Stimulated activated CD4-positive, alpha-beta T cell treated with anti-CD3 and anti-CD28 coated beads, Interleukin-15, amount 100 ng/mL, for 1 hour (primary cell): ENCODE results near the gene MRTO4.
"Not testable (repeated sequence)": the region's sequence is repeated elsewhere in the genome, so short reads cannot be mapped to it uniquely, and the experiment has no call there.

ENCODE experiments used
- DNase-seq, 2 donors: peaks; one replicate each; pipeline ENCODE4 v3.0.0-alpha.2; 2020; ENCODE audit warnings: low read depth in 1 of 2, low spot score in 1 of 2

The MRTO4 gene

DNA sequence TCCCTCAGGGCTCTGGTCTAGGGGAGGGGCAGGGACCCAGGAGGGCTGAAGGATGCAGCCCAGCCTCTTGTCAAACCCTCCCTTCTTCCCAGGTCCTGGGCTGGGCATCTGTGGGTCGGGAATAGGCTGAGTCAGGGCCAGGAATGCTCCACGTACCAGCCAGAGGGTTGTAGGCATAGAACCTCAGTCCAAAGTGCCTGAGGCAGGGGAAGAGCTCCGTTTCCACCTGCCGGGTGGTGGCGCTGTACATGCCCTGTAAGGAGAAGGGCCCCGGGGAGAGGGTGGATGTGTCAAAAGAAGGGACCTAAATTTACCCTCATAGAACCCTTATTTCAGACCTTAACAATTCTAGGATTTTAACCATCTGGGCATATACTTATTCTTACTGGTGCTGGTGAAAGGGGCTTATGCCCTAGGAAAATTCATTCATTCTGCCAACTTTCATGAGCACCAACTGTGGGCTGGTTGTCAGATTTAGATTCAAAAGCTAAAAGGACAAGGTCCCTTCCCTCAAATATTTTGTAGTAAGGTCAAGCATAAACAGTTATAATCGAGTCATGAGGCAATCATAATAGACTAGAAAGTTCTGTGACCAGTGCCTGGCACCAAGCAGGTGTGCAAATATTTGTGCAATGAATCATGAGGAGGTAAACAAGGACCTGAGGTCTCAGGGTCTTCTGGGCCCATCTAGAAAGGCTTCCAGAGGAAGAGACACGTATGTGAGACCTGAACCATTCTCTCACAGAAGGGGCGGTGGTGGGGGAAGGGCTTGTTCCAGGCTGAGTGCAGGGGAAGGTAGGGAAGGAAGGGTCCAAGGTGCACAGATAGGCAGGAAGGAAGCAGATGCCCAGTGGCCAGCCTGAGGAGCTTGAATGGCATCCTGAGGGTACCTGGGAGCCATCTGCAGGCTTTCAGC is 18.1 kb downstream of the MRTO4 start:
- not testable (repeated sequence) for DNase-seq

DNA sequence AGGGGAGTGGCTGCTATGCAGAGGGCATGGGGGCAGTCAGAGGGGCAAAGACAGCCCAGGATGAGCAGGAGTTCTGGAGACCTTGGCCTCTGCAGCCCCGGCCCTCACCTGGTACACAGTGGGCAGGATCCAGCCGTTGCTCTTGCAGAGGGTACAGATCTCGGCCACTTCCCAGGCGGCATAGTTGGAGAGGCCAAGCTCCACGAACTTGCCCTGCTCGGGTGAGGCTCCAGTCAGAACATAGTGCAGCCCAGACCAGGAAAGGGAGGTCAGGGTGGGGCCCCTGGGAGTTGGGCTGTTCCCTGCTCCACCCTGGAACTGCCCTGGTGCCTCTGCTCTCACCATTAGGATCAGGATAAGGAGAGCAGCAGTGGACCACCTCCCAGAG is 18.7 kb downstream of the MRTO4 start:
- DNase-seq = not testable (repeated sequence)

DNA sequence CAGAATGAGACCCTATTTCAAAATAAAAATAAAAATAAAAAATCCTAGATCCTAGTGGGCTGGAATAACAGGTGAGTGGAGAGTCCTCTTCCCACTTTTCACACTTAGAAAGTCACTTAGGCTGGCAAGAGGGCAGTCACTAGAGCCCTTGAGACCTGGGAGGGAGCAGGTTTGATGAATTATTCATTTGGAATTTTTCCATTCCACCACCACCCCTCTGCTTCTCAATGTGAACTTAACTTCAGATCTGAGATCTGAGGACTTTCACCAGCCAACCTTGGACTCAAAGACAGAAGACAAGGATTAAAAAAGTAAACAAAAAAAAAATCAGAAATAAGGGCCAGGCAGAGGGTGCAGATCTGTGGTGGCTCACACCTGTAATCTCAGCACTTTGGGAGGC is 20.5 kb downstream of the MRTO4 start:
- DNase-seq = no peak

DNA sequence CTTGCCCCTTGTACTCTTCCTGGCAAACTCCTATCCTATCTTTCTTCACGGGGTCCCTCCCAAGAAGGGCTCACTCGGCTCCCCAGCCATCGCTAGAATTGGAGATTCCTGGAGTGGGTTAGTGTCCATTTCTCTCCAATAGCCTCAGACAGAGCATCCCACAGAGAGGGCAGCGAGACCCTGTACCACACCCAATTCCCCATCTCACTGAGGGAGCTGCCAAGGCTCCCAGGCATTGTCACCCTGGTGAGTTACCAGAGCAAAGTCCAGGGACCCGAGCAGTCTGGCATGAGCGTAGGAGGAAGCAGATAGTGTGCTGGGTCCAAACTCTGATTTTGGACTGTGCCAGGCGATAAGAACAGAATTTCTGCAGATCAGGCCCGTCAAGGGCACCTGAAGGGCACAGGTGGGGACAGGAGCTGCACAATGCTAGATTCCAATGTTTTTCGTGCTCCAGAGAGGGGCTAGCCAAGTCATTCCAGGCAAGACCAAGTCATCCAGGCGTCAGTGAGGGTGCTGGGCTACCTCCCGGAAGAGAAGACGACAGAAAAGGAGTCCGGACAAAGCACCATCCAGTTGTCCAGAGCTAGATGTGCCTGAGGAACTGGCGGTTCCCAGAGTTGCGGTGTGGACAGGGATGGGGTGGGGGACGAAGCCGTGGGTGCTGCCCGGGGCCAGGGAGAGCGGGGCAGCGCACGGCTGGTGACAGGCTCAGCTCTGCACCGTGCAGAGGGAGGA is 21.7 kb downstream of the MRTO4 start:
- no peak for DNase-seq

DNA sequence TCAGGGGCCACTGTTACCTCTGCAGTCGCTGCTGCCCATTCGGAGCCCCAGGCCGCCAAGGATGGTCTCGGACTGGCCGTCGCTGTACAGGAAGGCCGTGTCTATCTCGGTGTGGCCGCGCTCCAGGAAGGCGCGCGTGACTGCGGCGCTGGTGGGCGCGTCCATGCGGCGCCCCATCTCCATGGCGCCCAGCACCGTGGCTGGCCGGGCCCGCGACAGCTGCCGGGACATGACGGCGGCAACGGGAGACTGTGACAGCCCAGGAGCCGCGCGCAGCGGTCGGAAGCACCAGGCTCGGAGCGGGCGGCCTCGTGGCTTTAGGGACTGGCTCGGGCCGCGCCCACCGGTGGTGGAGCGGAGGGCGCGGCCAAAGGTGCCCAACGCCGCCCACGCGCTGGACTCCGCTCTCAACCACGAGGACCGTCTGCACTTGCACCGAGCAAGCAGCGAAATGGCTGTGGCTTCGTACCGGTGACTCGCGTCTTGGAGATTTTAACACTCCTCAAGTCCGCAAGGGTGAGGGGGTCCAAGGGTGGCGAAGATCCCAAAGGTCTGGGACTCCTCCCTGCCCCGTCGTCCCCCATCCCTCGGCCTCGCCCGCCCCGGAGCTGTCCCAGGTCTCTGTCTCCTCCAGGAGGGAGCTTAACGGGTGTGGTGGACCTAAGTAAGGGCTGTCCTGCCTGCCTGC is 22.4 kb downstream of the MRTO4 start:
- DNase-seq = not testable (repeated sequence)

DNA sequence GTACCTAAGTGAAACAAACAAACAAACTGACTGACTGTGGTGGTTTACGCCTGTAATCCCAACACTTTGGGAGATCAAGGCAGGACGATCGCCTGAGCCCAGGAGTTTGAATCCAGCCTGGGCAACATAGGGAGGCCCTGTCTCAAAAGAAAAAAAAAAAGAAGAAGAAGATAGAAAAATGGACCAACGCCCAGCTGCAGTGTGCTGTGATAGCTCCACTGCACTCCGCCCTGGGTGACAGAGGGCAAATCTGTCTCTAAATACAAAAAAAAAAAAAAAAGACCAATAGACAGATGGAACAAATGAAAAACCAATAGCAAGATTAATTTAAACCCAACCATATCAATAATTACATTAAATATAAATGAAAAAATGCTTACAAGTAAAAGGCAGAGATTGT is 23.0 kb downstream of the MRTO4 start:
- no peak for DNase-seq

DNA sequence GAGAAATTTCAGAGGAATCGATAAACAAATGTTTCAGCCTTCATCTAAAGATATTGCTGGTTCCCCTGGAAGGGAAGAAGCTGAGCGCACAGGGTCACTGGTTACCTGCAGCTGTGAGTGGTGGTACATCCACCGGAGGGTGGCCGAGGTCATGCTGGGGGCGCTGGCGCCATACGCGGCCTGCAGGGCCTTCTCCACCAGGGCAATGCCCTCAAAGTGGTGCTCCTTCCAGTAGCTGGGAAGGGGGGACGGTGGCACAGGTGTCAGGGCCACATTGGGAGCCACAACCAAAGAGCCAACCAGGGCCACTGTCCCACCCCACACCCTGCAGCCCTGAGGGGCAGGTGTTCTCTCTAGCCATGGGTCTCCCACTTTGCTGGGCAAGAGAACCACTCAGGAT is 32.3 kb downstream of the MRTO4 start:
- DNase-seq = no peak

DNA sequence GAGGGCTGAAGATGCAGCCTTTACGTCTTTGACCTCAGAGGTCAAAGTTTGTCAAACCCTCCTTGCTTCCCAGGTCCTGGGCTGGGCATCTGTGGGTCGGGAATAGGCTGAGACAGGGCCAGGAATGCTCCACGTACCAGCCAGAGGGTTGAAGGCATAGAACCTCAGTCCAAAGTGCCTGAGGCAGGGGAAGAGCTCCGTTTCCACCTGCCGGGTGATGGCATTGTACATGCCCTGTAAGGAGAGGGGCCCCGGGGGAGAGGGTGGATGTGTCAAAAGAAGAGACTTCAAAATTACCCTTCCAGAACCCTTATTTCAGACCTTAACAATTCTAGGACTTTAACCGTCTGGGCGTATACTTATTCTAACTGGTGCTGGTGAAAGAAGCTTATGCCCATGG is 33.3 kb downstream of the MRTO4 start:
- DNase-seq = no peak

DNA sequence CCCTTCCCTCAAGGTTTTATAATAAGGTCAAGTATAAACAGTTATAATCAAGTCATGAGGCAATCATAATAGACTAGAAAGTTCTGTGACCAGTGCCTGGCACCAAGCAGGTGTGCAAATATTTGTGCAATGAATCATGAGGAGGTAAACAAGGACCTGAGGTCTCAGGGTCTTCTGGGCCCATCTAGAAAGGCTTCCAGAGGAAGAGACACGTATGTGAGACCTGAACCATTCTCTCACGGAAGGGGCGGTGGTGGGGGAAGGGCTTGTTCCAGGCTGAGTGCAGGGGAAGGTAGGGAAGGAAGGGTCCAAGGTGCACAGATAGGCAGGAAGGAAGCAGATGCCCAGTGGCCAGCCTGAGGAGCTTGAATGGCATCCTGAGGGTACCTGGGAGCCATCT is 33.8 kb downstream of the MRTO4 start:
- not testable (repeated sequence) for DNase-seq

DNA sequence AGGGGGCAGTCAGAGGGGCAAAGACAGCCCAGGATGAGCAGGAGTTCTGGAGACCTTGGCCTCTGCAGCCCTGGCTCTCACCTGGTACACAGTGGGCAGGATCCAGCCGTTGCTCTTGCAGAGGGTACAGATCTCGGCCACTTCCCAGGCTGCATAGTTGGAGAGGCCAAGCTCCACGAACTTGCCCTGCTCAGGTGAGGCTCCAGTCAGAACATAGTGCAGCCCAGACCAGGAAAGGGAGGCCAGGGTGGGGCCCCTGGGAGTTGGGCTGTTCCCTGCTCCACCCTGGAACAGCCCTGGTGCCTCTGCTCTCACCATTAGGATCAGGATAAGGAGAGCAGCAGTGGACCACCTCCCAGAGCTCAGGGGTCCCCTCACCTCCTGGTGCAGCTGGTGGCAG is 34.2 kb downstream of the MRTO4 start:
- DNase-seq = not testable (repeated sequence)

DNA sequence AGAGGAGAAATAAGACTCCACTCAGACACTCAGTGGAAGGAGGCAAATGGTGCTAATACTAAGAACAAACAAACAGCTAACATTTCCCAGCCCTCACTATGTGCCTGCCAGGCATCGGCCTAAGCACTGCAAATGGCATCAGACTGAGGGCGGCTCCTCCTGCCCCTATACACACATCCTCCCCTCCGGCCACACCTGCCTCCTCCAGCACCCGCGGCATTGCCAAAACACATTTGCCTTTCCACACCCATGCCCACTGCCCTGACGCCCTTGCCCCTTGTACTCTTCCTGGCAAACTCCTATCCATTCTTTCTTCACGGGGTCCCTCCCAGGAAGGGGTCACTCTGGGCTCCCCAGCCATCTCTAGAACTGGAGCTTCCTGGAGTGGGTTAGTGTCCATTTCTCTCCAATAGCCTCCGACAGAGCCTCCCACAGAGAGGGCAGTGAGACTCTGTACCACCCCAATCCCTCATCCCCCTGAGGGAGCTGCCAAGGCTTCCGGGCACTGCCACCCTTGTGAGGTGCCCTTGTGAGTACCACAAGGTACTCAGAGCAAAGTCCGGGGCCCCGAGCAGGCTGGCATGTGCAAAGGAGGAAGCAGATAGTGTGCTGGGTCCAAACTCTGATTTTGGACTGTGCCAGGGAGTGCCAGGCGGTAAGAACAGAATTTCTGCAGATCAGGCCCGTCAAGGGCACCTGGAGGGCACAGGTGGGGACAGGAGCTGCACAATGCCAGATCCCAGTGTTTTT is 36.0 kb downstream of the MRTO4 start:
- no peak for DNase-seq

DNA sequence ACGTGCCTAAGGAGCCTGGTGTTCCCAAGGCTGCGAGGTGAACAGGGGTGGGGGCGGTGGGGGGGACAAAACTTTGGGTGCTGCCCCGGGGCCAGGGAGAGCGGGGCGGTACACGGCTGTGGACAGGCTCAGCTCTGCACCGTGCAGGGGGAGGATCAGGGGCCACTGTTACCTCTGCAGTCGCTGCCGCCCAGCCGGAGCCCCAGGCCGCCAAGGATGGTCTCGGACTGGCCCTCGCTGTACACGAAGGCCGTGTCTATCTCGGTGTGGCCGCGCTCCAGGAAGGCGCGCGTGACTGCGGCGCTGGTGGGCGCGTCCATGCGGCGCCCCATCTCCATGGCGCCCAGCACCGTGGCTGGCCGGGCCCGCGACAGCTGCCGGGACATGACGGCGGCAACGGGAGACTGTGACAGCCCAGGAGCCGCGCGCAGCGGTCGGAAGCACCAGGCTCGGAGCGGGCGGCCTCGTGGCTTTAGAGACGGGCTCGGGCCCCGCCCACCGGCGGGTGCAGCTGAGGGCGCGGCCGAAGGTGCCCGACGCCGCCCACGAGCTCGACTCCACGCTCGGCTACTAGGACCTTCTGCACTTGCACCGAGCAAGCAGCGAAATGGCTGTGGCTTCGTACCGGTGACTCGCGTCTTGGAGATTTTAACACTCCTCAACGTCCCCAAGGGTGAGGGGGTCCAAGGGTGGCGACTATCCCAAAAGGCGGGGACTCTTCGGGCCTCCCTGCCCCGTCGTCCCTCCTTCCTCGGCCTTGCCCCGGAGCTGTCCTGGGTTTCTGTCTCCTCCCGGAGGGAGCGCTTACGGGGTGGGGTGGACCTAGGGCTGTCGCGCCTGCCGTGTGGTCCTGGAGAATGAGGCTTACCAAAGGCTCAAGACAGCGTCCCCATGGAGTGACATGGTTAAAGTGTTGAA is 37.0 kb downstream of the MRTO4 start, which contains the start of gene AKR7A3:
Gene AKR7A3 (minus strand): TSS at position 447 of the 918 bp plus-strand sequence. CDS start 61 bp downstream, at position 386.
- DNase-seq = peak in 1 of 2 donors; percentile 39

DNA sequence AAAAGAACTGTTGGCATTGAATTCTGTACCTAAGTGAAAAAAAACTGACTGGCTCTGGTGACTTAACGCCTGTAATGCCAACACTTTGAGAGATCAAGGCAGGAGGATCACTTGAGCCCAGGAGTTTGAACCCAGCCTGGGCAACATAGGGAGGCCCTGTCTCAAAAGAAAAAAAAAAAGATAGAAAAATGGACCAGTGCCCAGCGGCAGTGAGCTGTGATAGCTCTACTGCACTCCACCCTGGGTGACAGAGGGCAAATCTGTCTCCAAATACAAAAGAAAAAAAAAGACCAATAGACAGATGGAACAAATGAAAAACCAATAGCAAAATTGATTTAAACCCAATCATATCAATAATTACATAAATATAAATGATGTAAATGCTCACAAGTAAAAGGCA is 37.6 kb downstream of the MRTO4 start:
- DNase-seq = no peak

DNA sequence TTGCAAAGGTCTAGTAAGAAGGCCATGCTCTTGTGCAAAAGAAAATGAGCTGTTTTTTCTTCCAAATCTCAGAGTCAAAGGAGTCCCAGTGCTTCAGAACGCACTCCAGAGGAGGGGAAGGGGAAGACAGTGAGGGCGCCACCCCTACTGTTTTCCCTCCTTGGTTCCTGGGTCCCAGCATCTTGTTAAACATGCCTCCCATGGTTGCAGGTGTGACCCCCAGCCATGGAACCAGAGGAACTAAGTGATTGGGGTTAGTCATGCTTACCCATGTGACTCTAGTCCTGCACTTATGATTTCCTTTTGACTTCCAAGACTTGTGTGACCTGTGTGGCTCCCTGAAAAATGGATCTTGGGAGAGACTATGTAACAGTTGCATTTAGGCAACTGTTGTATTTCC is 43.0 kb downstream of the MRTO4 start:
- DNase-seq = no peak

DNA sequence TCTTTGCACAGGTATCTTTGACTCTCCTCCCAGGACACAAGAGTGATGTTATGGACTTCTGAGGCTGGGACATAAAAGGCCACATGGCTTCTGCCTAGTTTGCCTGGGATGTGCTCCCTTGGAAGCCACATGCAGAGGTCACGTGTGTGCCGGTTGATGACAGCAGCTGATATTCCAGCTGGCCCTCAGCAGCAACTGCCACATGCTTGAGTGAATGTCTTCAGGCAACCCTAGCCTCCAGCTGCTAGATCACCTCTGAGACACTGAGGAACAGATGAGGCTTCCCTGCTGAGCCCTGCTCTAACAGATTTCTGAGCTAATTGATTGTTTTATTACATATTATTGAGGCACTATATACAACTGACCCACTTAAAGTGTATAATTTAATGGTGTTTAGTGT is 48.6 kb downstream of the MRTO4 start:
- DNase-seq = no peak

DNA sequence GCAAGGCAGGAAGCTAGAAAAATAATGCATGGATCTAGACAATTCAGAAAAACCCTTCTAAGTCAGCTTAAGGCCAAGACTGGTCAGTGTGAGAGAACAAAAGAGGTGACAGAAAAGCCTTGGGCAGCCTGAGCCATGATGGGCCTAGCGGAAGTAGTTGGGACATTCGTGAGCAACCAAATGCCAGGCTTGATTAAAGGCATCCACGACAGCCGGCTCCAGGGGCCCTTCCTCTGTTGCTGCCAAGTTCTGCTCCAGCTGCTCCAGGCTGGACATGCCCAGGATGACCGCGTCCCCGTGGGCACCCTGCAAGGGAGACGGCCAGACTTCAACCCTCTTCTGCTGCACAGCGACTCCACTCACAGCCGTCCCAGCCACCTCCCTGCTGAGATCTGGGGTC is 52.5 kb downstream of the MRTO4 start:
- not testable (repeated sequence) for DNase-seq

DNA sequence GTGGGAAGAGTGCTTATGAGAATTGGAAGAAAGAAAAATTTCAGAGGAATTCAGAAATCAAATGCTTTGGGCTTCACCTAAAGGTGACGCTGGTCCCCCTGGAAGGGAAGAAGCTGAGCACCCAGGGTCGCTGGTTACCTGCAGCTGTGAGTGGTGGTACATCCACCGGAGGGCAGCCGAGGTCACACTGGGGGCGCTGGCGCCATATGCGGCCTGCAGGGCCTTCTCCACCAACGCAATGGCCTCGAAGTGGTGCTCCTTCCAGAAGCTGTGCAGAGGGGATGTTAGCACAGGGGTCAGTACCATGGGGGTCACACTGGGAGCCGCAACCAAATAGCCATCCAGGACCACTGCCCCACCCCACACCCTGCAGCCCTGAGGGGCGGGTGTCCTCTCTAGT is 54.3 kb downstream of the MRTO4 start:
- no peak for DNase-seq

DNA sequence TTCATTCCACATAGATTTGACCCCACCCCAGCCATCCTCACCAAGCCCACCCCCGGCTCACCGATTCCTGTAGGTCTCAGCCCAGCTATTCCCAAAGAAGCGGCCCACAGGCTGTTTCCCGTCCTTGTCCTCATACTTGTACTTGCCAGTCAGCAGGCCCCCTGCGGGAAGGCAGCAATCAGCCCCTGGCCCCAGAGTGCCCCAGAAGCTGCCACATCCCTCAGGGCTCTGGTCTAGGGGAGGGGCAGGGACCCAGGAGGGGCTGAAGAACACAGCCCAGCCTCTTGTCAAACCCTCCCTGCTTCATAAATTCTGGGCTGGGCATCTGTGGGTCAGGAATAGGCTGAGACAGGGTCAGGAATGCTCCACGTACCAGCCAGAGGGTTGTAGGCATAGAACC is 55.3 kb downstream of the MRTO4 start:
- no peak for DNase-seq

DNA sequence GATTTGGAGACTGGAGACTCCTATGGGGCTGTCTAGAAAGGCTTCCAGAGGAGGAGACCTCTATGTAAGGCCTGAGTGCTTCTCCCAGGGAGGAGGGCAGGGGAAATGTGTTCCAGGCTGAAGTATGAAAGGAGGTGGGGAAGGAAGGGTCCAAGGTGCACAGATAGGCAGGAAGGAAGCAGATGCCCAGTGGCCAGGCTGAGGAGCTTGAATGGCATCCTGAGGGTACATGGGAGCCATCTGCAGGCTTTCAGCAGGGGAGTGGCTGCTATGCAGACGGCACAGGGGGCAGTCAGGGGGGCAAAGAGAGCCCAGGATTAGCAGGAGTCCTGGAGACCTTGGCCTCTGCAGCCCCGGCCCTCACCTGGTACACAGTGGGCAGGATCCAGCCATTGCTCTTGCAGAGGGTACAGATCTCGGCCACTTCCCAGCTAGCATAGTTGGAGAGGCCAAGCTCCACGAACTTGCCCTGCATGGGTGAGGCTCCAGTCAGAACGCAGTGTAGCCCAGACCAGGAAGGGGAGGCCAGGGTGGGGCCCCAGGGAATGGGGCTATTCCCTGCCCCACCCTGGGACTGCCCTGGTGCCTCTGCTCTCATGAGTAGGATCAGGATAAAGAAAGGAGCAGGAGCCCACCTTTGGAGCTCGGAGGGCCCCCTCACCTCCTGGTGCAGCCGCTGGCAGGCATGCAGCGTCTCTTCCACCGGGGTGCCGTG is 56.3 kb downstream of the MRTO4 start:
- DNase-seq = no peak
